Memory B cell (primary cell): ENCODE data around the gene DCAF7.

Source experiments
- ATAC-seq: fragments of 150-1000 bp; cut with Tn5 transposase; 2 replicates; pipeline ENCODE4 v1.10.0; 2021; ENCODE audit warnings: low read depth, mild to moderate bottlenecking, moderate library complexity
- DNase-seq, 2 donors: peaks; one replicate each; pipeline ENCODE4 v3.0.0; 2022; ENCODE audit warnings: low spot score in 2 of 2
- H3K27ac Mint-ChIP-seq: one replicate; pipeline ENCODE4 v1.8.0; 2022; ENCODE audit warnings: mild to moderate bottlenecking, moderate library complexity, mixed read lengths
- H3K27me3 Mint-ChIP-seq: one replicate; pipeline ENCODE4 v1.8.0; 2022; ENCODE audit warnings: mixed read lengths
- H3K36me3 Mint-ChIP-seq: one replicate; pipeline ENCODE4 v1.8.0; 2022; ENCODE audit warnings: mild to moderate bottlenecking, mixed read lengths
- H3K4me1 Mint-ChIP-seq: one replicate; pipeline ENCODE4 v1.8.0; 2022; ENCODE audit warnings: mixed read lengths
- H3K4me3 Mint-ChIP-seq: one replicate; pipeline ENCODE4 v1.8.0; 2022; ENCODE audit warnings: mild to moderate bottlenecking, moderate library complexity, mixed read lengths
- H3K9me3 Mint-ChIP-seq: one replicate; pipeline ENCODE4 v1.8.0; 2022; ENCODE audit warnings: mixed read lengths

The DCAF7 gene

DNA sequence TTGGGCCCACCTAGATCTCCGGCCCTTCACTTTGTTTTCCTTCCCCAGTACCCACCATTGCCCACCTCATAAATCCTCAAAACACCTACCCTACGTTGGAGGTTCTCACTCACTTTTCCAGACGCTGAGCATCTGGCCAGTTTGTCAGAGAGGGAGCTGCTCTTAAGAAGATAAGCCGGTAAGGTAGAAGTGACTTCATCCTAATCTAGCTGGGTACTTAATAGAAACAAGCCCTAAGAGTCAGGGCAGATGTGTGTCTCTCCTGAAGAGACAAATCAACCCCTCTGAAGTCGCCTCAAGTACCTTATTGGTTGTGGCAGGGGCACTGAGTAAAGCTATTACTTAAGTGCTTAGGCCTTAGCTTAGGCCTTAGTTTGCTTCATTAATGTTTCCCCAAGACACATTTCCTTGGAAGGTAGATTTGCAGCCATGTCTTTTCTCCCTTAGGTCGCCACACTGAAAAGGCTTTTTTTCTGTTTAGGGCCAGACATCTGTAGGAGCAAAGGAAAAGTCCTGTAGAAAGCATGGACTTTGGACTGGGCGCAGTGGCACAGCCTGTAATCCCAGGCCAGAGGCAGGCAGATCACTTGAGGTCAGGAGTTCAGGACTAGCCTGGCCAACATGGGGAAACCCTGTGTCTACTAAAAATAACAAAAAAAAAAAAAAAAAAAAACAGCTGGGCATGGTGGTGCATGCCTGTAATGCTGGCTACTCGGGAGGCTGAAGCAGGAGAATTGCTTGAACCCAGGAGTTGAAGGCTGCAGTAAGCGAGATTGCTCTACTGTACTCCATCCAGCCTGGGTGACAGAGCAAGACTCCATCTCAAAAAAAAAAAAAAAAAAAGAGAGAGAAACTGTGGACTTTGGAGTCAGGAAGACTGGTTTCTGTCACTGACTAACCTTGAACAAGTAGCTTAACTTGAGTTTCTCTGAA, 51.4 kb downstream of the DCAF7 start:
- no peaks in the 10 kb centered on the region for H3K9me3 Mint-ChIP-seq

DNA sequence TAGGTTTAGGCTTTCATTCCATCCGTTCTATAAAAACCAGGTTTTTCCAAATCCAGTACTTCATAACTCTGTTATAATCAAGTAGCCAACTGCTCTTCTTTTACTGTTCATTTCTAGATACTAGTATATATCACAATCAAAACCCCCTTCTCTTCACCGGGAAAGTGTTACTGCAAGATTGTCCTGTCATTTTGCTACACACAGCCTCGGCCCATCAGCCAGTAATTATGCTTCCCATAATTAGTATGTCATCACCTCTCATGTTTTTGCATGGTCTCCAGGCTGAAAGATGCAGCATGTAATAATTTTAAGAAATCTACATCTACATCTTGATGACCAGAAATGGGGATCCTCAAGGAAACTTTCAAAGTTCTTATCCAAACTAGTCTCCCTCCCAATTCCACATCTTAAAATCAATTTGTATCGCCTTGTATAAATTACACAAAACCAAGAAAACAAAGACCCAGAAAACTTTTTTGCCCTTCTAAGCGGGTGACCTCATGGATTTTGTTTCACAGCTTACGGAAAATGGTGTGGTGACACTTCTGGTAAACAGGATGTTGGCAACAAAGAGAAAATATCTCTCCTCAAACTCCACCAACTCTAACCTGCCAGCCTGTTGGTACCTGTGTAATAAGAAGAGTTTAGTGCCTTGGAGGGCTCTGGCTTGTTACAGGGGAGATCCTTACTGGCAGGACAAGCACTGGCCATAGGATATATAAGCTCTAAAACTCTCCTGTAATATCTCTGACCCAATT, 59.7 kb downstream of the DCAF7 start:
- DNase-seq (no peak), ATAC-seq (no peak)
- Mint-ChIP-seq H3K4me3 (no peak overlapping the region), H3K27me3 (no peaks in the 10 kb centered on the region), H3K36me3 (peaks cover 19% of the 10 kb centered on the region), H3K4me1 (no peaks in the 10 kb centered on the region), H3K27ac (no peak overlapping the region), H3K9me3 (no peaks in the 10 kb centered on the region)

More for the DNA sequence above, 51.4 kb downstream of the DCAF7 start:
- H3K4me3 Mint-ChIP-seq: peak overlapping the region; percentile 88
- DNase-seq (no peak), ATAC-seq (no peak)
- H3K36me3 Mint-ChIP-seq: peaks cover 17% of the 10 kb centered on the region
- peaks cover 5% of the 10 kb centered on the region for H3K4me1 Mint-ChIP-seq
- peak overlapping the region; percentile 93 for H3K27ac Mint-ChIP-seq
- no peaks in the 10 kb centered on the region for H3K27me3 Mint-ChIP-seq

DNA sequence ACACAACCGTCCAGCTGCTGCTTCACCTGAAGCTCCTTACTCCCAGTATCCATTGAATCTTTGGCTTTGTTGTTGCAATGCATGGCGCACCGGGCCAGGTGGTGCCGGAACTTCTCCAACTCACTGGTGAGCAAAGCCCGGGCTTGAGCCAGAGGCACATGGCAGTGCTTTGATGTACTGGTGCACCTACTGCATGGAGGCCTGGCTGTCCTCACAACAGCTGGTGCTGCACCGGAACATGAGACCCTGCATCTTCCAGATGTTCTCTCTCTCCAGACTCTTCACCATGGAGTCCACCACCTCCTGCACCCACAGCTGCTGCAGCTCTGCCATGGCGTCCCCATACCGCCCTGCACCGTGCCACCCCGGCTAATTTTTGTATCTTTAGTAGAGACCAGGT, 60.6 kb downstream of the DCAF7 start:
- DNase-seq (no peak), ATAC-seq (no peak)
- H3K36me3 Mint-ChIP-seq: peaks cover 13% of the 10 kb centered on the region
- H3K4me1 Mint-ChIP-seq: no peaks in the 10 kb centered on the region
- no peaks in the 10 kb centered on the region for H3K9me3 Mint-ChIP-seq
- H3K27me3 Mint-ChIP-seq: no peaks in the 10 kb centered on the region
- H3K4me3 Mint-ChIP-seq: no peak overlapping the region
- no peak overlapping the region for H3K27ac Mint-ChIP-seq

DNA sequence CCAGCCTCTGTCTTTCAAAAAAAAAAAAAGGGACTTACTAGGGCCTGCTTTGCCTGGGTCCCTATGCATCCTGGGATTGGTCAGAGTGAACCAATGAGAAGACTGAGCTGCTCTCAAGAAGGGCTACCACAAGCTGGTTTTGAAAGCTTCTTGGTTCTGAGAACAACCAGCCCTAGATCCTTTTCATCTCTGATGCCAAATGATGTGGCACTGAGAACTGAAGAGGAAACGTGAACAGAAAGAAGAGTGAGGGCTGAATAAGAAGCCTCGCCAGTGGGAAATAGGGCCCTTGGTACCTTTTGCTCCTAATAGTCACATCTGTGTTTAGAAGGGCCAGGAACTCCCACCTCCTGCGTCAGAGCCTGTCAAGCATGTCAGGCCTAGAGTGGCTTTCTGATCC, 61.1 kb downstream of the DCAF7 start:
- Mint-ChIP-seq H3K4me3 (no peak overlapping the region), H3K27me3 (no peaks in the 10 kb centered on the region), H3K36me3 (peaks cover 8% of the 10 kb centered on the region), H3K27ac (no peak overlapping the region), H3K4me1 (no peaks in the 10 kb centered on the region), H3K9me3 (no peaks in the 10 kb centered on the region)
- ATAC-seq: no peak
- DNase-seq: no peak

DNA sequence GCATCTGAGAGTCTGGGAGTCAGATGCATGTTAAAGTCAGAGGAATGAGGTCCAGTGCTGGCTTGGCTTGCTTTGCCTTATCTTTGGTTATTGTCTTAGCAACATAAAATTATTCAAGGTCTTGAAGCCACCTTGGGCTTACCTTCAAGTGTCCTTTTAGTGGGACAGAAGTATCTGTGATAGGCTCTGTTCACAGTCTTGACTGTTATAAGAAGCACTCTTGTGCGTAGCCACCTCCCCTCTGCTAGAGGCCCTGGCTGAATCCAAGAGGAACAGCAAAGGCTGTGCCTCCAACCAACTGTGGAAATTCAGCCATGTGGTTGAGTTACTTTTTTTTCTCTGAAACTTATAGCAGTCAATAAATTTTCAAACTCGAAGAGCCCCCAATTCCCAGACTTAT, 63.4 kb downstream of the DCAF7 start:
- H3K36me3 Mint-ChIP-seq: peaks cover 3% of the 10 kb centered on the region
- H3K27me3 Mint-ChIP-seq: no peaks in the 10 kb centered on the region
- H3K4me3 Mint-ChIP-seq: no peak overlapping the region
- no peaks in the 10 kb centered on the region for H3K4me1 Mint-ChIP-seq
- DNase-seq (no peak), ATAC-seq (no peak)
- no peak overlapping the region for H3K27ac Mint-ChIP-seq
- H3K9me3 Mint-ChIP-seq: no peaks in the 10 kb centered on the region

DNA sequence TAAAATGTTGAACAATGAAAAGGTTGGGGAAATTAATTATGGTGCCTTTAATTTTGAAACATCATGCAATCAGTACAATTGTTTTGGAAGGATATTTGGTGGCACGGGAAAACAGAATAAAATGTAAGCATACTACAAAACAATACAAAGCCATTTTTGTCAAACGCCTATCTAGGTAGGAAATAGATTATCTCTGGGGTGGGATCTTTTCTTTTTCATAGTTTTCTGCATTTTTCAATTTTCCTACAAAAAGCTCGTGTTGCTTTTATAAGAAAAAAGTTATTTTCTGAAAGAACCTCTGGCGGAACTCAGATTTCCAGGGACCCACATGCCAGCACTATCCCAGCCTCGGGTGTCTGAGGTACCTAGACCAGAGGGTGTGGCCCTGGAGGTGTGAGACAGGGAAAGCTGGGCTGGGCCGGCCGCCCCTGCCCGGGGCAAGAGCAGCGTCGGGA, 71.0 kb downstream of the DCAF7 start:
- Mint-ChIP-seq H3K4me3 (peak overlapping the region; percentile 95), H3K9me3 (no peaks in the 10 kb centered on the region), H3K36me3 (no peaks in the 10 kb centered on the region), H3K4me1 (peaks cover 24% of the 10 kb centered on the region), H3K27ac (peak overlapping the region; percentile 68), H3K27me3 (no peaks in the 10 kb centered on the region)
- no peak for DNase-seq
- peak; percentile 0 for ATAC-seq

DNA sequence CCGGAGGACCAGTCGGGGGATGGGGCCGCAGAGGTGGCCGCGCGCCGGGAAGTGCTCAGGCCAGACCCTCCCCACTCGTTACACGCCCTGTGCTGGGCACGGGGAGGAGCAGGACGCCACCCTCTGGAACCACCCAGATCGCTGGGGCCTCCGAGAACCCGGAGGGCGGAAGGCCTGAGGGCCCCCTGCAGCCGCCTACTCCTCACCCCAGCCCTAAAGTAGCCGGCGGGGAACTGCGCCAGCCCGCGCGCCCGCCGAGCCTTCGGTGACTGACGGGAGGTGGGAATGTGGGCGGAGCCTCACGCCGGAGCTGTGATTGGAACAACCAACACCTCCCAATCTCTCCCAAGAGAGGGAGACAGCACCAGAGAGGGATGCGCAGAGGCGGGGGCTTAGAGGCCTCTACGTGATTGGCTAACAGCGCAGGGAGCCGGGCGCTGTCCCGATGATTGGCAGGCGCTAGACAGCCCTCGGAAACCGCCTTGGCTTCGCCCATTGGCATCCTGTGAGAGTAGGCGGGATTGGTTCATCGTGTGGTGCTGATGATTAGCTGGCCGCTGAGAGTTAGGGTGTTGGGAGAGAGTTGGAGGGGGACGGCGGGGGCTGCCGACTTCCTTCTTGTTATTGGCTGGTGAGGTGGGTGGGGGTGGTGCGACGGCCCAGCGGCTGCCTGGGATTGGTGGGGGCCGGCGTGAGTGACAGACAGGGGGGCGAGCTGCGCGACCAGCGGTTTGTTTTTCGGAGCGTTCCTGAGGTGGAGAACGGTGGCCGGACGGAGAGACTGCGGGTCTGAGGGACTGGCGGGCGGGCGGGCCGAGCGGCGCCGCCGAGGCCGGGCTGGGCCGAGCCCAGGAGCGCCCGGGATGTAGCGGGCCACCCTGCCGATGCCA, 71.7 kb downstream of the DCAF7 start, which contains the start of gene MAP3K3:
MAP3K3 (plus strand) TSS at position 734 of the 890 bp plus-strand sequence. CDS start 343 bp downstream, outside the sequence.
- Mint-ChIP-seq H3K27ac (peak within 1 kb of the TSS; percentile 88), H3K27me3 (no peaks in the 10 kb centered on the region), H3K9me3 (no peaks in the 10 kb centered on the region), H3K4me1 (peaks cover 30% of the 10 kb centered on the region), H3K4me3 (peak within 1 kb of the TSS; percentile 99), H3K36me3 (no peaks in the 10 kb centered on the region)
- peak; percentile 84 to 93 for DNase-seq
- peak; percentile 88 for ATAC-seq

DNA sequence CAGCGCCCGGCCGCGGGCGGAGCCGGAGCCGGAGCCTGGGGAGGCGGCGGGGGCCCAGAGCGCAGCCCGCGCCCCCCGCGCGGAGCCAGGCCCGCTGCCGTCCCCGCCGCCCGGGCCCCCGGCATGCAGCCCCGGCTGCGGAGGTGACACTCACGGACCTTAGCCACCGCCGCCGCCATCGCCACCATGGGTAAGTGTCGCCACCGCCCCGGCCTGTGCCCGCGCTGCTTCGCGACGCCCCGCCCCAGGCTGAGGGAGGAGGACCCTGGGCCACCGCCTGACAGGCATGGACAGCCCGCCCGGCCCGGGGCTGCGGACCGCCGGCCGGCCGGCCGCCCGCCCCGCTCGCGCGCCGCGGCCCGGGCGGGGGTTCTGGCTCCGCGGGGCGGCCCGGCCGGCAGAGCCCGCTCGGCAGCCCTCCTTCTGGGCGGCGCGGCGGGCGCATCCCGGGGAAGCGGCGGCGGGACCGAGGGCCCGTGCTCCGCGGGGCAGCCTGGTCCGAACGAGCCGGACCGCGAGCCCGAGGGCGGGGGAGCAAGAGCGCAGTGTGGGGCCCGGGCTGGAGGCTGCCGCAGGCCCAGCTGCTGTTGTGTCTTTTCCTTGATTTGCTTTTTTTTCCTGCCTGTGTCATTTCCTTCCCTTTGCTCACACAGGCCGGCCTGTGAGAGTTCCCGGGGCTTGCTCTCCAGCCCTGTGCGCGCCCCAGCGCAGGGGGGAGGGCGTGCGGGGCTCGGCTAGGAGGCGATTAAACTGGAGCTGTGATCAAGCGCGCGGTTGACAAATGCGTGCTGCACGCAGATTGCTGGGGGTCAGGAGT, 72.5 kb downstream of the DCAF7 start:
- DNase-seq: peak; percentile 45 to 63

DNA sequence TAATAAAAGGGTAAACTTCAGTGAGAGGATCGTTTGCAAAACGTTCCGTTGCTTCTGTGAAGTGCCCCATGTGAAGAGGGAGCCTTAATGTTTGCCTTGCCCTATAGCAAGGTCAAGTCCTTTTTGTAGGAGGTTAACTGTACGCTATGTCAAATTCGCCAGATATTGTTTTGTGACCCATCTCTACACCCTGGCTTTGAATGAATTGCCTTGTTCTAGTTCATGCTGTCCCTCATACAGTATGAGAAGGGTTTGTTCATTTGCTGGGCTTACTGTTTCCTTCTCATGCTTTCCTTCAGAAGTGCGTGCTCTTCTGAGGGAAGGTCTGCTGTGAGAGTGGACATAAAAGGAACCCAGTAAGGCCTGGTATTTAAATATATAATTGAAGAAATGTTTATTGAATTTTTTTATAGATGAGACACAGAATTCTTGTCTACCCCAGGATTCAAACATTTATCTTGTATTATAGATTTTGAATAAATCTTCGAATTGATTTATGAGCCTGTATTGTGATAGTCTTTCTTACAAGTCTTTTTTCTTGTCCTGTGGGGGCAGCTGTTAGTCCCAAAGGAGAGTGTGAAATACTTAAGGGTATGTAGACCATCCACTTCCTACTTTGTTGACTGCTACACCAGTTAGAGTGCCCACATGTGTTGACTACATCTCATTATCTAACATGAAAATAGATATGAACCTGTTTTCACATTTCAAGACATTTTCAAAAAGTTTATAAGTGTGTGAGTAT, 73.7 kb downstream of the DCAF7 start:
- no peak for DNase-seq

More for the DNA sequence above, 72.5 kb downstream of the DCAF7 start:
- ATAC-seq: peak; percentile 28
- no peaks in the 10 kb centered on the region for H3K36me3 Mint-ChIP-seq
- no peaks in the 10 kb centered on the region for H3K27me3 Mint-ChIP-seq
- H3K27ac Mint-ChIP-seq: peak overlapping the region; percentile 88
- peak overlapping the region; percentile 99 for H3K4me3 Mint-ChIP-seq
- peaks cover 33% of the 10 kb centered on the region for H3K4me1 Mint-ChIP-seq
- H3K9me3 Mint-ChIP-seq: no peaks in the 10 kb centered on the region

DNA sequence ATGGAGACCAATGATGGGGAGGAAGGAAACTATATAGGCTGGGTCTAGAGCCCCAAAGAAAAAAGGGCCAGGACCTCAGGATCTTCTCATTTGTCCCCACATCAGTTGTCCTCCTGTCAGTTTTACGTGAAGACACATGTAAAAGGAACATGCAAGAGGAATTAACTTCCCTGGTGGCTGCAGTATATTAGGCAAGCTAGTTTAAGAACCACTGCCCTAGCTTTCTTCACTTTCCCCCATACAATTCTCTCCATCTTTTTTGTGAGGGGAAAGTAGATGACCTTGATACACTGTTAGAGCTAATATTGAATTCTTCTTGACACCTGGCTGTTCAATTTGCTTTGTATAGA, 74.2 kb downstream of the DCAF7 start:
- Mint-ChIP-seq H3K27ac (no peak overlapping the region), H3K9me3 (no peaks in the 10 kb centered on the region), H3K36me3 (no peaks in the 10 kb centered on the region), H3K4me3 (peak overlapping the region; percentile 18), H3K27me3 (no peaks in the 10 kb centered on the region), H3K4me1 (peaks cover 33% of the 10 kb centered on the region)
- no peak for ATAC-seq
- no peak for DNase-seq

More for the DNA sequence above, 73.7 kb downstream of the DCAF7 start:
- Mint-ChIP-seq H3K9me3 (no peaks in the 10 kb centered on the region), H3K27ac (no peak overlapping the region), H3K4me1 (peaks cover 33% of the 10 kb centered on the region), H3K4me3 (peak overlapping the region; percentile 99), H3K36me3 (no peaks in the 10 kb centered on the region), H3K27me3 (no peaks in the 10 kb centered on the region)
- ATAC-seq: no peak

DNA sequence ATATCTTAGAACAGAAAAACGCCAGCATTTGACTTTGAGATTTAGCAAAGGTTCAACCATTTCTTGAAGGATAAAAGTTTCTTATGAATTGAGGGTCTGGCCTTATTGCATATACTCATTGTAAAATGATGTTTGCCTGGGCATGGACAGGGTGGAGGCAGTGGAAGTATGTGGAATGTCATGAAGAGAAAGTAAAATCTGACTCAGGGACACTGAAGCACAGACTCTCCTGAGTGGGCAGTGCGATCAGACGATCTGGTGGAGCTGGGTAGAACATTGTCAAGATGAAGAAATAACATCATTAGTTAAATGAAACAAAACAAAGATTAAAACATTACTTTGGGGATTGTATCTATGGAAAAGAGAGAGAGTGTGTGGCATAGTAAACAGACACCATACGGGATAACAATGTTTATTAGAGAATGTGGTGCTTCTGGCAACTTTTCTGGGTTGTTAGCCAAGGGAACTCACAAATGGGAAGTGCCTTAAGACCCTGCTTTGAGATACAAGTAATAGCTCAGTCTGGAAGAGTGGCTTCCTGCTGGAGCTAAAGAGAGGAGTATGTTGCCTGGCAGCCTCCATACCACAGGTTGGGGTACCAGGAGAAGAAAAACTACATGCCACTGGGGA, 76.4 kb downstream of the DCAF7 start:
- no peaks in the 10 kb centered on the region for H3K9me3 Mint-ChIP-seq
- ATAC-seq (no peak), DNase-seq (no peak)
- peaks cover 3% of the 10 kb centered on the region for H3K36me3 Mint-ChIP-seq
- H3K4me1 Mint-ChIP-seq: peaks cover 33% of the 10 kb centered on the region
- H3K27ac Mint-ChIP-seq: no peak overlapping the region
- no peaks in the 10 kb centered on the region for H3K27me3 Mint-ChIP-seq
- H3K4me3 Mint-ChIP-seq: no peak overlapping the region

DNA sequence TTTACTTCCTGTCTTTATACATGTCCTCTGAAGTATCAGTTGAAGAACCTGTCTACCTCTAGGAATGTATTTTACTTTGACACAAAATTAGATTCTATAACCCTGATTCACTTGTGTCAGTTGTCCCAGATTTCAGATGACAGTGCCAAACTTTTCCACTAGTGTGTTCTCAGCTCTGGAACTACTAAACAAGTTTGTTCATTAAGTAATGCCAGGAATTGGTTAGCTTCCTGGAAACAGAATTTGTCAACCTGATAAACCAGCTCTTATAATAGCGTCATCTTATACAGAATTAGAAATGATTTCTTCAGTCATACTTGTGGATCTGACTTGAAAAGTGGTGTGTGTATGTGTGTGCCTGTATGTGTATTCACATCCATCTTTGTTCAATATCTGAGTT, 79.3 kb downstream of the DCAF7 start:
- peaks cover 12% of the 10 kb centered on the region for H3K36me3 Mint-ChIP-seq
- H3K27me3 Mint-ChIP-seq: no peaks in the 10 kb centered on the region
- DNase-seq (no peak), ATAC-seq (no peak)
- H3K9me3 Mint-ChIP-seq: no peaks in the 10 kb centered on the region
- H3K27ac Mint-ChIP-seq: no peak overlapping the region
- no peak overlapping the region for H3K4me3 Mint-ChIP-seq
- peaks cover 27% of the 10 kb centered on the region for H3K4me1 Mint-ChIP-seq
